ENCODE measurements around the gene TMEM88.

- no peak for TF ChIP-seq CTCF (conservative IDR thresholded peaks at IDR 0.05; ENCODE audit: low read length)
- no peak for TF ChIP-seq EZH2phosphoT487 (IDR thresholded peaks at IDR 0.05; ENCODE audit: borderline replicate concordance)
Measured at GRCh38 chr17:7811251-7811650, 43.6 kb upstream of the TMEM88 start.

All from Loucy (cell line).